Astrocyte (in vitro differentiated cells and primary cell): ENCODE results near the gene IGFBP7.

Experiments
- EZH2 ChIP-seq: IDR thresholded peaks from 2 replicates; pipeline ENCODE4 v1.6.1; 2012; ENCODE audit warnings: mild to moderate bottlenecking, low read length, inconsistent platforms; ENCODE audit not compliant: insufficient read depth
- TF ChIP-seq, protein P1 (sequence below): IDR thresholded peaks from 2 replicates; pipeline ENCODE4 v1.5.1; 2011; ENCODE audit warnings: low read depth, mild to moderate bottlenecking, inconsistent platforms, low read length, moderate library complexity; ENCODE audit not compliant: insufficient read depth

DNA sequence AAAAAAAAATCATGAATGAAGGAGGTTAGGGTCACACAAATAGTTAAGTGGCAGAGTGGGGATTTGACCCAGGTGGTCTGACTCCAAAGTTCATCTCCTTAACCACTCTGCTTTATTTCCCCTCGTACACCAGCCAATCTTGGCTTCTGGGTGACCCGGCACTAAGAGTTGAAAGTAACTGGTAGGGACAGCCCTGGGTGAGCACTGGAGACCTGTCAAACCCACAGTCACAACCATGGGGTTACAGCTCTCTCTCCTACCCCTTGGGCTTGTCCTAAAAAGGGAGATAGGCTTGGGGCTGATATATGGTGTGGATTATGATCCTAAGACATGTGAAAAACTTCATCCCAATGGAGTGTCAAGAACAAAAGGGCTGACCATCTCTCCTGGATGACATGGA, 12.5 kb downstream of the IGFBP7 start:
- TF ChIP-seq, protein P1, sequence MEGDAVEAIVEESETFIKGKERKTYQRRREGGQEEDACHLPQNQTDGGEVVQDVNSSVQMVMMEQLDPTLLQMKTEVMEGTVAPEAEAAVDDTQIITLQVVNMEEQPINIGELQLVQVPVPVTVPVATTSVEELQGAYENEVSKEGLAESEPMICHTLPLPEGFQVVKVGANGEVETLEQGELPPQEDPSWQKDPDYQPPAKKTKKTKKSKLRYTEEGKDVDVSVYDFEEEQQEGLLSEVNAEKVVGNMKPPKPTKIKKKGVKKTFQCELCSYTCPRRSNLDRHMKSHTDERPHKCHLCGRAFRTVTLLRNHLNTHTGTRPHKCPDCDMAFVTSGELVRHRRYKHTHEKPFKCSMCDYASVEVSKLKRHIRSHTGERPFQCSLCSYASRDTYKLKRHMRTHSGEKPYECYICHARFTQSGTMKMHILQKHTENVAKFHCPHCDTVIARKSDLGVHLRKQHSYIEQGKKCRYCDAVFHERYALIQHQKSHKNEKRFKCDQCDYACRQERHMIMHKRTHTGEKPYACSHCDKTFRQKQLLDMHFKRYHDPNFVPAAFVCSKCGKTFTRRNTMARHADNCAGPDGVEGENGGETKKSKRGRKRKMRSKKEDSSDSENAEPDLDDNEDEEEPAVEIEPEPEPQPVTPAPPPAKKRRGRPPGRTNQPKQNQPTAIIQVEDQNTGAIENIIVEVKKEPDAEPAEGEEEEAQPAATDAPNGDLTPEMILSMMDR = no peak
- TF ChIP-seq EZH2 = no peak
